Right cardiac atrium (tissue), 5 donors: ENCODE measurements around the gene FCMR. TPM values are rescaled to one million over a fixed set of nuclear protein-coding genes. Genes with fewer than 3 reads are reported as not detected.

Source experiments
- ATAC-seq, 2 donors: fragments of 200-7000 bp; cut with Tn5 transposase; one replicate each; pipeline versions ENCODE4 v1.8.0 to v1.9.1; 2020; ENCODE audit warnings: moderate library complexity in 2 of 2, mild to moderate bottlenecking in 1 of 2
- DNase-seq, 3 donors: peaks; one replicate each; pipeline ENCODE4 v3.0.0-alpha.2; 2020
- H3K27ac ChIP-seq: one replicate; pipeline ENCODE4 v1.5.1; 2013; ENCODE audit warnings: mild to moderate bottlenecking, low read length, control low read depth, moderate library complexity
- H3K27me3 ChIP-seq: one replicate; pipeline ENCODE4 v1.6.1; 2013; ENCODE audit not compliant: control insufficient read depth, insufficient read depth
- H3K4me1 ChIP-seq: one replicate; pipeline ENCODE4 v1.6.1; 2013; ENCODE audit warnings: low read length; ENCODE audit not compliant: control insufficient read depth, insufficient read depth
- H3K4me3 ChIP-seq: one replicate; pipeline ENCODE4 v1.5.1; 2013; ENCODE audit warnings: low read length, control low read depth
- H3K9me3 ChIP-seq: one replicate; pipeline ENCODE4 v1.6.1; 2013; ENCODE audit warnings: low read length; ENCODE audit not compliant: control insufficient read depth
- WGBS: extraction: QIAGEN DNeasy Blood & Tissue Kit; methylation state at CpG from one replicate; pipeline ENCODE4 v1.1.7; 2013; 5-methylcytosine and 5-hydroxymethylcytosine counted together
- intact Hi-C, 4 donors: fragments of 100-400 bp; cut with DNase I; formaldehyde crosslinking; loops; one replicate each; pipeline versions ENCODE4 v1.11.0 to v1.14.0; 2022 to 2023
- polyA plus RNA-seq: library from polyadenylated mRNA; stranded (reverse); fragments of 200-250 nt; gene quantifications from one replicate; pipeline ENCODE4 v1.2.3, GENCODE V29; 2013
- total RNA-seq, 4 donors: library from RNA; stranded (reverse); fragmentation: NEBNext Ultra II Directional; extraction: Animal tissue kit (Norgen Biotek cat#: 25700); gene quantifications; one replicate each; pipeline ENCODE4 v1.2.1, GENCODE V29; 2021
- donor health status: healthy with polysubstance abuse.
- donor health status: DM: no; HTN: yes; CAD: no.
- donor health status: DM: no; HTN: no; CAD: no.
- donor health status: DM: no; HTN: yes; CAD: no; lungs with severe emphysema.
- donor health status: DM: yes; HTN: yes; CAD: no.

Gene FCMR
- total and polyA plus RNA-seq, 5 donors: 0.81 to 2.7 (median 1.8) TPM

DNA sequence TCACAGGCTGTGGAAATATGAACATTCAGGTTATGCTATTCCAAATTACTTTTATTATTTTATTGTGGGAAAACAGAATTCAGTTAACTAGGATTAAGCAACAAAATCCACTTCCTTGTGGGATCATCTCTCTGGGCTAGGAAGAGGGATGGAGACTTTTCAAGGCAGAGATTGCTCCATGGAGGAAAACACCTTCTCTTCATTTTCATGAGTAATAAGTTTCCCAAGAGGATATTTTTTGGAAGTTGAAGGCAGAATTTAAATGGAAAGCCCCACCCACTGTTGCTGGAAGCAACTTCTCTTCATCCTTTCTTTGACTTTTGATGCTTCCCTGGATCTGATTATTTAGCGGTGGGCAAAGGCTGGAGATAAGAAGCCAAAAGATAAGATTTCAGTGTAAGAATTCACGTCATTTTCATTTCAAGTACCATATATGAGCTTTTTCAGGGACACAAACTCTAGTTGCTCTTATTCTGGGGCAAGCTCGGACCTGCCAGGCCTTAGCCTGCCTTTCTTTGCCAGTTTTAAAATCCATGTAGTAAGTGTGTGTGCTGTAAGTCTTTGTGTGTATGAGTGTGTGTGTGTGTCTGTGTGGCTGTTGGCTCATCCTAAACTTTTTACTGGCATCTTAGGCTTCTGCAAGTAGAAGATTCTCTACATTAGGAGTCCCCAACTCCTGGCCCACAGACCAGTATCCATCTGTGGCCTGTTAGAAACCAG lies 36.2 kb downstream of the FCMR start:
- H3K9me3 ChIP-seq: no peaks in the 10 kb centered on the region
- ATAC-seq: no peak
- intact Hi-C loops: no loop called here
- H3K4me3 ChIP-seq: no peak overlapping the region
- no peak overlapping the region for H3K27ac ChIP-seq
- no peak for DNase-seq
- no peaks in the 10 kb centered on the region for H3K27me3 ChIP-seq
- WGBS: 75% methylated on average over 3 of the region's 3 CpGs
- peaks cover 1% of the 10 kb centered on the region for H3K4me1 ChIP-seq

DNA sequence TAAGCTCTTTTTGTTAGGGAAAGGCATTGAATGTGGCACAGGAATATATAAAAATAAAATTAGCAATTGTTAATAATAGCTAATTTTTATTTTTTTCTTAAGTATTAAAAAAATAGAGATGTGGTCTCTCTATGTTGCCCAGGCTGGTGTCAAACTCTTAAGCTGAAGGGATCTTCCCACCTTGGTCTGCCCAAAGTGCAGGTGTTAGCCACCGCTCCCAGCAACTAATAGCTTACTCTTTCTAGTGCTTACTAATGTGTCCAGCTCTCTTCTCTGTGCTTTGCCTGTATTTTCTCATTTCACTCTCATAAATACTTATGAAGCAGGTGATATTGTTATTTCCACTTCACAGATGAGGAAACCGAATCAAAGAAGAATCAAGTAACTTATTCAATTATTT lies 37.9 kb downstream of the FCMR start:
- ATAC-seq (no peak), DNase-seq (no peak)
- H3K4me3 ChIP-seq: no peak overlapping the region
- WGBS: 93% methylated on average over 2 of the region's 2 CpGs
- intact Hi-C loops: no loop called here
- no peak overlapping the region for H3K27ac ChIP-seq
- no peaks in the 10 kb centered on the region for H3K27me3 ChIP-seq
- H3K9me3 ChIP-seq: no peaks in the 10 kb centered on the region
- H3K4me1 ChIP-seq: no peaks in the 10 kb centered on the region

DNA sequence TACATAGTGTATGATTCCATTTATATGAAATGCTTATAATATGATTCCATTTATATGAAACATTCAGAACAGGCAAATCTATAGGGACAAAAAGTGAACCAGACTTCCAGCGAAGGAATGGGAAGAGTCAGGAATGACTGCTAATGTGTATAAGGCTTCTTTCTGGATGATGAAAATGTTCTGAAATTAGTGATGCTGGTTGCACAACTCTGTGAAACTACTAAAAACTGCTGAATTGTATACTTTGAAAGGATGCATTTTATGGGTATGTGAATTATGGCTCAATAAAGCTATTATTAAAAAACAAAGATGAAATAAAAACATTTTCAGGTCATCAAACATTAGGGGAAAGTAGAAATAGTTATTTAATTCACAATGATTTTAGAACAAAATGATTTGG lies 38.6 kb downstream of the FCMR start:
- Histone ChIP-seq H3K27ac (no peak overlapping the region), H3K9me3 (no peaks in the 10 kb centered on the region), H3K4me3 (no peak overlapping the region), H3K27me3 (no peaks in the 10 kb centered on the region), H3K4me1 (no peaks in the 10 kb centered on the region)
- no peak for DNase-seq
- ATAC-seq: no peak
- intact Hi-C loops: no loop called here
- 94% methylated on average over 1 of the region's 1 CpG for WGBS

DNA sequence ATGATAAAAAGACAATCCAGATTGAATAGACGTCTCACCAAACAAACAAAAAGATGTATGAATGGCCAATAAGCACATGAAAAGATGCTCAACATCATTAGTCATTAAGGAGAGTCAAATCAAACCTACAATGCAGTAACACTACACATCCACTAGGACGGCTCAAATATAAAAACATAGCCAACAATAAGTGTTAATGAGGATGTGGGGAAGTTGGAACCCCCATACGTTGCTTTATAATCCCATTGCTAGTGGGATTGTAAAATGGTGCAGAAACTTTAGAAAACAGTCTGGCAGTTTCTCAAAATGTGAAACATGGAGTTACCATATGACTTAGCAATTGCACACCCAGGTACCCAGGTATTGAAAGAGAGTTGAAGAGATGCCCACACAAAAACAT lies 39.2 kb downstream of the FCMR start:
- WGBS: 71% methylated on average over 3 of the region's 3 CpGs
- Histone ChIP-seq H3K9me3 (no peaks in the 10 kb centered on the region), H3K27ac (no peak overlapping the region), H3K27me3 (no peaks in the 10 kb centered on the region), H3K4me3 (no peak overlapping the region), H3K4me1 (no peaks in the 10 kb centered on the region)
- DNase-seq: no peak
- intact Hi-C loops: no loop called here
- ATAC-seq: no peak

DNA sequence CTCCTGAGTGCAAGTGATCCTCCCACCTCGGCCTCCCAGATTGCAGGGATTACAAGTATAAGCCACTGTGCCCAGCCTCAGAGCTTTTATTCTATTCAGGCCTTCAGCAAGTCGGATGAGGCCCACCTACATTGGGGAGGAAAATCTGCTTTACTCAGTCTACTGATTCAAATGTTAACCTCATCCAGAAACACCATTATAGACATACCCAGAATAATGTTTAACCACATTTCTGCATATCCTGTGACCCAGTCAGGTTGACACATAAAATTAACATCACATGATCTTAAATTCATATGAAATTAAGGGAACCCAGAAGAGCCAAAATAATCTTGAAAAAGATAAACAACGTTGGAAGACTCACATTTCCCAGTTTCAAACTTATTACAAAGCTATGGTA lies 41.4 kb downstream of the FCMR start:
- H3K27ac ChIP-seq: no peak overlapping the region
- H3K9me3 ChIP-seq: no peaks in the 10 kb centered on the region
- 76% methylated on average over 3 of the region's 3 CpGs for WGBS
- ATAC-seq: no peak
- no peak overlapping the region for H3K4me3 ChIP-seq
- intact Hi-C loops: no loop called here
- no peaks in the 10 kb centered on the region for H3K27me3 ChIP-seq
- no peak for DNase-seq
- no peaks in the 10 kb centered on the region for H3K4me1 ChIP-seq

DNA sequence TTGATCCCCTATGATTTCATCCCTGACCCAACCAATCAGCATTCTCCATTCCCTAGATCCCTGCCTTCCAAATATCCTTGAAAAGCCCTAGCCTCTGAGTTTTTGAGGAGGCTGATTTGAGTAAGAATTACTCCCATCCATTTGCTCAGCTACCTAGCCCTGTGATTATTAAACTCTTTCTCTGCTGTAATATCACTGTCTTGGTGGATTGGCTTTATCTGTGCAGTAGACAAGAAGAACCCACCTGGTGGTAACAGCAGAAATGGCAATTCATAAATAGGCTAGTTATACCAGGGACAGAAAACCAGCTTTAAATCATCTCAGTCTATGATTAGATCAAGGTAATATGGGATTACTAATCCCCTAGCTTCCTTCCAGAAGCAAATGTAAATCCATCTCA lies 43.3 kb downstream of the FCMR start:
- no peaks in the 10 kb centered on the region for H3K4me1 ChIP-seq
- ATAC-seq: no peak
- no peak overlapping the region for H3K4me3 ChIP-seq
- H3K9me3 ChIP-seq: no peaks in the 10 kb centered on the region
- H3K27me3 ChIP-seq: no peaks in the 10 kb centered on the region
- DNase-seq: no peak
- H3K27ac ChIP-seq: no peak overlapping the region
- intact Hi-C loops: no loop called here

DNA sequence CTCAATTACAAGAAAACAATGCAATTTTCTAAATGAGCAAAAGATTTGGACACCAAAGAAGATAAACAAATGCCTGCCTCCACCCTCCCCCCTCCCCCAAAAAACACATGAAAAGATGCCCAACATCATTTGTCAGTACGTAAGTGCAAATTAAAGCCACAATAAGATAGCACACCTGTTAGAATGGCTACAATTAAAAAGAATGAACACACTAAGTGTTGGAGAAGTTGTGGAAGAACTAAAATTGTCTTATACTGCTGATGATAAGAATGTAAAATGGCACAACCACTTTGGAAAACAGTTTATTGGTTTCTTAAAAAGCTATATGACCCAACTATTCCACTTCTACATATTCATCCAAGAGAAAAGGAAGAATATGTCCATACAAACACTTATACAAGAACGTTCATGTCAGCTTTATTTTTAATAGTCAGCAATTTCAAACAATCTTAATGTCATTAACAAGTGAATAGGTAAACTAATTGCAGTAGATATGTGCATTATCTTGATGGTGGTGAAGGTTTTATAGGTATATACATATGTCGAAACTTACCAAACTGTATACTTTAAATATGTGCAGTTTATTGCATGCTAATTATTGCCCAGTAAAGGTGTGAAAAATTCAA lies 45.9 kb downstream of the FCMR start:
- Histone ChIP-seq H3K4me1 (no peaks in the 10 kb centered on the region), H3K27me3 (no peaks in the 10 kb centered on the region), H3K9me3 (no peaks in the 10 kb centered on the region), H3K27ac (no peak overlapping the region), H3K4me3 (no peak overlapping the region)
- WGBS: 84% methylated on average over 3 of the region's 3 CpGs
- intact Hi-C loops: no loop called here
- DNase-seq (no peak), ATAC-seq (no peak)

DNA sequence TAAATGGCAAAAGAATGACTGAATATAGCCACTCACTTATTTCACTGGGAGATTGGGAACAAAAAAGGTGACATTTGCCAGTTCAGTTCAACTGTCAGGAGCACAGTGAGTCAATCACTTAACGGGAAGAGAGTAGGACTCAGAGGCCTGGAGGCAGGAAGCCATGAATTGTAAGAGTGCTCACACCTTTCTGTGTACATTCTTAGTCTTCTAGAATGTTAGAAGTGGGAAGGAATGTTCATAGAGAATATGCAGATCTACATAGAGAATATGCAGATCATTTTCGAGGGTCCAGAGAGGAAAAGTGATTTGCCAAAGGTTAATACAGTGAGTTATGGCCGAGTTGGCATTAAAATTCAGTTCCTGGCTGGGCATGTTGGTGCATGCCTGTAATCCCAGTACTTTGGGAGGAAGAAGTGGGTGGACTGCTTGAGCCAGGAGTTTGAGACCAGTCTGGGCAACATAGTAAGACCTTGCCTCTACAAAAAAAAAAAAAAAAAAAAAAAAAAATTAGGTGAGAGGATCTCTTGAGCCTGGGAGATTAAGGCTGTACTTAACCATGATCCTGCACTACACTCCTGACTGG lies 48.0 kb downstream of the FCMR start:
- intact Hi-C loops: no loop called here
- Histone ChIP-seq H3K4me3 (no peak overlapping the region), H3K27ac (no peak overlapping the region), H3K9me3 (no peaks in the 10 kb centered on the region), H3K27me3 (no peaks in the 10 kb centered on the region), H3K4me1 (no peaks in the 10 kb centered on the region)
- ATAC-seq (no peak), DNase-seq (no peak)
- 90% methylated on average over 3 of the region's 3 CpGs for WGBS

DNA sequence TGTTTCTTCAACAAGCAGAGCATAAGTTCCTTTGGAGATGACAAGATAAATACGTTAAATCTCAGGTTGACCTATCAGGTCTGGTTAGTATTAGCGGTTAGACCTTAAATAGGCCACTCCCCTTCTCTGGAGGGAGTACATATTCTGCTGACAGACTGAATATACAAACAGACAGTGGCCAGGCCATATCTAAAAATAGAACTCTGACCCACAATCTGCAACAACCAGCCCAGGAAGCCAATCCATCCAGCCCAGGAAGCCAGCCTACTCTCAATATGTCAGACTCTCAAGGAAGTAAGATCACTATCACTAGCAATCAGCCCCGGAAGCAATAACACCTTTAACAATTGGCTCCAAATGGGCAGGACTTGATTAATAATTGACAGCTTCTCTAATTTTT lies 49.6 kb downstream of the FCMR start:
- intact Hi-C loops: no loop called here
- Histone ChIP-seq H3K9me3 (no peaks in the 10 kb centered on the region), H3K4me1 (no peaks in the 10 kb centered on the region), H3K27me3 (no peaks in the 10 kb centered on the region), H3K4me3 (no peak overlapping the region), H3K27ac (no peak overlapping the region)
- DNase-seq (no peak), ATAC-seq (no peak)
- 66% methylated on average over 3 of the region's 3 CpGs for WGBS

DNA sequence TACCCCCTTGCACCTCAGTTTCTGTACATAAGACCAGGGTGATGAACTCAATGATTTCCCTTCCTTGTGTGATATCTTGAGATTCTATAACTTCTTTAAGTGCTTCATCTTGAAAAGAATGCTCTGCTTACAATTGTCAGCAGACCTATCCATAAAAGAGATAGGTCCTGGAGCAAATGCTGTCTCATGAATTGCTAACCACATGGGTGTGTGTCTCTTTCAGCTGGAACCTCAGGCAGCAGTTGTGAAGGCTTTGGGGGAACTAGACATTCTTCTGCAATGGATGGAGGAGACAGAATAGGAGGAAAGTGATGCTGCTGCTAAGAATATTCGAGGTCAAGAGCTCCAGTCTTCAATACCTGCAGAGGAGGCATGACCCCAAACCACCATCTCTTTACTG lies 53.5 kb downstream of the FCMR start:
- intact Hi-C loops: loop anchor here in 1 of 4 donors (5.0 kb wide), 1 partner anchor 39 kb away; no protein-coding TSS in a partner anchor
- Histone ChIP-seq H3K27me3 (no peaks in the 10 kb centered on the region), H3K4me1 (no peaks in the 10 kb centered on the region), H3K4me3 (no peak overlapping the region), H3K9me3 (no peaks in the 10 kb centered on the region), H3K27ac (no peak overlapping the region)
- 63% methylated on average over 1 of the region's 1 CpG for WGBS
- no peak for ATAC-seq
- DNase-seq: no peak

DNA sequence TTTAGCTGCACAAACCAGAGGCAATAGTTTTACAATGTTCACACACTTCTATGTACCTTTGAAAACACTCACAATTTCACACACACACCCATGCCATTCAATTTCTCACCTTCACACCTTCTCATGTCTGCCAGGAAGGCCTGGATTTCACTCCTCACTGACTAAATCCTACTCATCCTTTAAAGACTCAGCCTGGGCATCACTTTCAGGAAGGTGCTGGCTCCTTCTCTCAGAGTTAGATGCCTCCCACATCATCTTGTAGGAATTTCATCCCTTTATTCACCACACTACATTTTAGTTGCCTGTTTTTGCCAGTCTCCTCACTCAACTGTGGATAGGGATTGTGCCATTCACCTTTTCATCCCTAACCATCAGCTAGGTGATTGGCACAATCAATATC lies 54.0 kb downstream of the FCMR start:
- no peak for ATAC-seq
- H3K4me1 ChIP-seq: no peaks in the 10 kb centered on the region
- no peak overlapping the region for H3K27ac ChIP-seq
- no peaks in the 10 kb centered on the region for H3K9me3 ChIP-seq
- no peak for DNase-seq
- intact Hi-C loops: loop anchor here in 1 of 4 donors (5.0 kb wide), 1 partner anchor 40 kb away; no protein-coding TSS in a partner anchor
- no peaks in the 10 kb centered on the region for H3K27me3 ChIP-seq
- H3K4me3 ChIP-seq: no peak overlapping the region
